ENCODE measurements around the gene CHRM2. TPM values are rescaled to one million over a fixed set of nuclear protein-coding genes. Genes with fewer than 3 reads are reported as not detected.

The CHRM2 gene
- total RNA-seq, 2 experiments from 2014 or later, result not detected

GRCh38 chr7:136890399-136890798, 21.9 kb downstream of the CHRM2 start:
- TF ChIP-seq CTCF (IDR thresholded peaks at IDR 0.05), result no peak
- Histone ChIP-seq H3K4me3 (ENCODE audit: low read length) (no peak overlapping the region), H3K4me1 (ENCODE audit: insufficient read depth, low read length) (no peaks in the 10 kb centered on the region), H3K27ac (ENCODE audit: low read depth in 1 of 2, low read length in 2 of 2) (no peak overlapping the region), H3K27me3 (ENCODE audit: control insufficient read depth in 1 of 2, insufficient read depth in 2 of 2, low read length in 2 of 2) (no peaks in the 10 kb centered on the region), H3K9me3 (ENCODE audit: control insufficient read depth in 1 of 2, insufficient read depth in 1 of 2, low read length in 2 of 2) (peaks cover 0 to 4% of the 10 kb centered on the region in 2 experiments), H3K36me3 (ENCODE audit: insufficient read depth, low read length) (no peaks in the 10 kb centered on the region)
- Mint-ChIP-seq H3K9me3 (peaks cover 7% of the 10 kb centered on the region), H3K27me3 (no peaks in the 10 kb centered on the region), H3K4me1 (ENCODE audit: low read depth) (no peaks in the 10 kb centered on the region), H3K36me3 (ENCODE audit: low read depth) (no peaks in the 10 kb centered on the region), H3K4me3 (no peak overlapping the region), H3K27ac (no peak overlapping the region)
- ChIA-PET CTCF (no interaction called here), POLR2A (no interaction called here)
- no peak for ATAC-seq (ENCODE audit: poor library complexity)
- intact Hi-C loops (cut with DNase I, micrococcal nuclease), result no loop called here
- DNase-seq, result no peak

GRCh38 chr7:136891850-136892249, 23.4 kb downstream of the CHRM2 start:
- no peaks in the 10 kb centered on the region for H3K4me1 Mint-ChIP-seq (ENCODE audit: low read depth)
- Histone ChIP-seq H3K4me3 (ENCODE audit: low read length) (no peak overlapping the region), H3K4me1 (ENCODE audit: insufficient read depth, low read length) (no peaks in the 10 kb centered on the region), H3K27ac (ENCODE audit: low read depth in 1 of 2, low read length in 2 of 2) (no peak overlapping the region), H3K9me3 (ENCODE audit: control insufficient read depth in 1 of 2, insufficient read depth in 1 of 2, low read length in 2 of 2) (peaks cover 0 to 4% of the 10 kb centered on the region in 2 experiments), H3K27me3 (ENCODE audit: control insufficient read depth in 1 of 2, insufficient read depth in 2 of 2, low read length in 2 of 2) (no peaks in the 10 kb centered on the region), H3K36me3 (ENCODE audit: insufficient read depth, low read length) (no peaks in the 10 kb centered on the region)
- DNase-seq (no peak), ATAC-seq (ENCODE audit: poor library complexity) (no peak)
- H3K27me3 Mint-ChIP-seq, result no peaks in the 10 kb centered on the region
- no peak overlapping the region for H3K27ac Mint-ChIP-seq
- peaks cover 7% of the 10 kb centered on the region for H3K9me3 Mint-ChIP-seq
- CTCF ChIA-PET, result no interaction called here
- POLR2A ChIA-PET, result no interaction called here
- intact Hi-C loops (cut with DNase I, micrococcal nuclease), result no loop called here
- H3K36me3 Mint-ChIP-seq (ENCODE audit: low read depth), result no peaks in the 10 kb centered on the region
- no peak overlapping the region for H3K4me3 Mint-ChIP-seq
- TF ChIP-seq CTCF (IDR thresholded peaks at IDR 0.05), result no peak

GRCh38 chr7:136894789-136895188, 26.3 kb downstream of the CHRM2 start:
- H3K9me3 Mint-ChIP-seq, result peaks cover 9% of the 10 kb centered on the region
- Histone ChIP-seq H3K4me3 (ENCODE audit: low read length) (no peak overlapping the region), H3K27ac (ENCODE audit: low read depth in 1 of 2, low read length in 2 of 2) (no peak overlapping the region), H3K9me3 (ENCODE audit: control insufficient read depth in 1 of 2, insufficient read depth in 1 of 2, low read length in 2 of 2) (peaks cover 0 to 4% of the 10 kb centered on the region in 2 experiments), H3K27me3 (ENCODE audit: control insufficient read depth in 1 of 2, insufficient read depth in 2 of 2, low read length in 2 of 2) (no peaks in the 10 kb centered on the region), H3K36me3 (ENCODE audit: insufficient read depth, low read length) (no peaks in the 10 kb centered on the region), H3K4me1 (ENCODE audit: insufficient read depth, low read length) (no peaks in the 10 kb centered on the region)
- ChIA-PET POLR2A (no interaction called here), CTCF (no interaction called here)
- no peaks in the 10 kb centered on the region for H3K36me3 Mint-ChIP-seq (ENCODE audit: low read depth)
- H3K27me3 Mint-ChIP-seq, result no peaks in the 10 kb centered on the region
- no peak for DNase-seq
- TF ChIP-seq CTCF (IDR thresholded peaks at IDR 0.05), result no peak
- ATAC-seq (ENCODE audit: poor library complexity), result no peak
- intact Hi-C loops (cut with DNase I, micrococcal nuclease), result no loop called here
- H3K4me3 Mint-ChIP-seq, result no peak overlapping the region
- H3K27ac Mint-ChIP-seq, result no peak overlapping the region
- H3K4me1 Mint-ChIP-seq (ENCODE audit: low read depth), result no peaks in the 10 kb centered on the region
